AG04450 (cell line): ENCODE data around the gene HNRNPH2. TPM values are rescaled to one million over a fixed set of nuclear protein-coding genes. Genes with fewer than 3 reads are reported as not detected.

Experiments used
- CTCF ChIA-PET: fragments of 300-600, 350-600 bp; formaldehyde crosslinking; extraction: SDS; loops from one replicate; lab custom pipeline; 2022; ENCODE audit warnings: antibody characterized with exemption, inconsistent platforms; lab: Charles Lee
- POLR2A ChIA-PET: fragments of 350-600 bp; formaldehyde crosslinking; extraction: SDS; loops from one replicate; lab custom pipeline; 2021; ENCODE audit warnings: antibody characterized with exemption, inconsistent platforms; lab: Yijun Ruan, JAX
- DNase-seq: peaks from one replicate; pipeline ENCODE4 v3.0.0-alpha.2; 2011; ENCODE audit warnings: low read depth, low spot score
- H3K27ac ChIP-seq: one replicate; pipeline ENCODE4 v1.5.1; 2012; ENCODE audit warnings: low read depth, low read length, control low read depth
- H3K27me3 ChIP-seq: one replicate; pipeline ENCODE4 v1.6.0; 2012; ENCODE audit warnings: low read length; ENCODE audit not compliant: control insufficient read depth, insufficient read depth
- H3K4me3 ChIP-seq: 2 replicates; pipeline ENCODE4 v1.5.1; 2011; ENCODE audit warnings: mild to moderate bottlenecking, low read depth, low read length, control low read depth
- H3K9me3 ChIP-seq: 2 replicates; pipeline ENCODE4 v1.5.1; 2012; ENCODE audit warnings: low read length; ENCODE audit not compliant: control insufficient read depth, insufficient read depth
- CTCF ChIP-seq: IDR thresholded peaks from 2 replicates; pipeline ENCODE4 v1.5.1; 2011; ENCODE audit warnings: low read depth, low read length, control low read depth, inconsistent platforms
- polyA plus RNA-seq: library from polyadenylated mRNA; depleted of rRNA; stranded (reverse); fragments of >200 nt; gene quantifications from 2 replicates; pipeline ENCODE4 v1.2.3, GENCODE V29; 2011

HNRNPH2 gene
- polyA plus RNA-seq, 1 experiment, result 64.8 TPM

GRCh38 chrX:101390664-101391525 lies 17.1 kb upstream of the HNRNPH2 start, which contains the start of gene RPL36A:
RPL36A (plus strand) TSS chrX:101391011; CDS start chrX:101391044, 33 bp downstream.
- ChIA-PET CTCF (interaction anchor here (0.6 to 1.7 kb wide), 22 partner anchors 9 to 573 kb away, joined by 3 to 13 read pairs (median 4); partner anchors contain the start of gene TIMM8A), POLR2A (interaction anchor here (0.6 to 2.1 kb wide), 11 partner anchors 10 to 161 kb away, joined by 3 to 9 read pairs (median 6); partner anchors contain the start of genes ARMCX1, GLA, HNRNPH2 and TIMM8A)
- peak; percentile 72 for DNase-seq
- TF ChIP-seq CTCF, result peak; percentile 77
- peaks cover 5% of the 10 kb centered on the region for H3K27me3 ChIP-seq
- H3K9me3 ChIP-seq, result no peaks in the 10 kb centered on the region
- H3K27ac ChIP-seq, result peak within 1 kb of the TSS; percentile 68
- peak within 1 kb of the TSS; percentile 75 for H3K4me3 ChIP-seq

- no peak for TF ChIP-seq CTCF
- CTCF ChIA-PET, result no interaction called here
- H3K9me3 ChIP-seq, result no peaks in the 10 kb centered on the region
- no peak overlapping the region for H3K27ac ChIP-seq
- no peak for DNase-seq
- H3K27me3 ChIP-seq, result peaks cover 2% of the 10 kb centered on the region
- POLR2A ChIA-PET, result interaction anchor here (1.5 to 2.1 kb wide), 2 partner anchors 10 to 16 kb away, joined by 6 to 7 read pairs; partner anchors contain the start of genes GLA and HNRNPH2
- H3K4me3 ChIP-seq, result peak overlapping the region; percentile 75
Observed at GRCh38 chrX:101391831-101392230, 16.2 kb upstream of the HNRNPH2 start.

GRCh38 chrX:101393530-101394305 lies 14.3 kb upstream of the HNRNPH2 start:
- Histone ChIP-seq H3K9me3 (no peaks in the 10 kb centered on the region), H3K27ac (no peak overlapping the region), H3K4me3 (no peak overlapping the region), H3K27me3 (no peaks in the 10 kb centered on the region)
- CTCF ChIA-PET, result no interaction called here
- no peak for TF ChIP-seq CTCF
- no peak for DNase-seq
- POLR2A ChIA-PET, result interaction anchor here (0.7 kb wide), 1 partner anchor 13 kb away, joined by 3 read pairs; no protein-coding TSS in a partner anchor

- DNase-seq, result no peak
- CTCF ChIA-PET, result no interaction called here
- POLR2A ChIA-PET, result interaction anchor here (0.7 kb wide), 1 partner anchor 12 kb away, joined by 3 read pairs; no protein-coding TSS in a partner anchor
- no peak overlapping the region for H3K4me3 ChIP-seq
- no peaks in the 10 kb centered on the region for H3K27me3 ChIP-seq
- no peak overlapping the region for H3K27ac ChIP-seq
- no peak for TF ChIP-seq CTCF
- no peaks in the 10 kb centered on the region for H3K9me3 ChIP-seq
Observed at GRCh38 chrX:101394372-101394771, 13.7 kb upstream of the HNRNPH2 start.
